Adrenal gland (tissue), 19 donors: ENCODE results near the gene C10orf95. TPM values are rescaled to one million over a fixed set of nuclear protein-coding genes. Genes with fewer than 3 reads are reported as not detected.
"Not testable (repeated sequence)": the region's sequence is repeated elsewhere in the genome, so short reads cannot be mapped to it uniquely, and the experiment has no call there.

Experiments used
- DNase-seq, 7 donors: peaks; one replicate each; pipeline ENCODE4 v3.0.0-alpha.2; 2019 to 2020
- H3K27ac ChIP-seq, 5 donors: fragments of 200-600 bp; sonication (generic) in 4 of 5; 1 replicate in 3 of 5; 2 replicates in 2 of 5; pipeline versions ENCODE4 v1.5.1 to v1.8.0; 2016 to 2020; ENCODE audit warnings: mild to moderate bottlenecking in 1 of 5
- H3K27me3 ChIP-seq: fragments of 200-600 bp; 2 replicates; pipeline ENCODE4 v1.8.0; 2021
- H3K36me3 ChIP-seq, 2 donors: fragments of 200-600 bp; replicated peaks in 1 of 2; 1 replicate in 1 of 2; 2 replicates in 1 of 2; pipeline versions ENCODE4 v1.5.1 to v1.8.0; 2018 to 2022
- H3K4me1 ChIP-seq, 2 donors: fragments of 200-600 bp; replicated peaks in 1 of 2; 1 replicate in 1 of 2; 2 replicates in 1 of 2; pipeline versions ENCODE4 v1.5.1 to v1.8.0; 2018 to 2021
- H3K4me3 ChIP-seq, 4 donors: fragments of 200-600 bp; sonication (generic) in 3 of 4; one replicate each; pipeline ENCODE4 v1.5.1; 2016 to 2018
- H3K9me3 ChIP-seq, 3 donors: fragments of 200-600 bp; sonication (generic) in 1 of 3; replicated peaks in 1 of 3; 1 replicate in 2 of 3; 2 replicates in 1 of 3; pipeline versions ENCODE4 v1.5.1 to v1.8.0; 2016 to 2021
- CTCF ChIP-seq, 6 experiments: fragments of 450-650 bp in 4 of 6; fragments of 200-600 bp in 2 of 6; sonication (generic) in 1 of 6; IDR thresholded peaks; 1 replicate in 5 of 6; 2 replicates in 1 of 6; pipeline versions ENCODE4 v1.5.1 to v1.8.0; 2016 to 2021; ENCODE audit warnings: antibody characterized with exemption in 6 of 6, mild to moderate bottlenecking in 2 of 6, moderate library complexity in 1 of 6
- POLR2A ChIP-seq, 2 donors: fragments of 450-650 bp; IDR thresholded peaks; one replicate each; pipeline ENCODE4 v1.6.1; 2017; ENCODE audit warnings: antibody characterized with exemption in 2 of 2, mild to moderate bottlenecking in 2 of 2, moderate library complexity in 1 of 2
- WGBS, 4 donors: extraction: QIAGEN DNeasy Blood & Tissue Kit in 2 of 4; methylation state at CpG; one replicate each; pipeline versions ENCODE4 v1.1.5 to v1.1.7; 2013 to 2017; 5-methylcytosine and 5-hydroxymethylcytosine counted together
- intact Hi-C, 2 donors: fragments of 100-400 bp; cut with DNase I; formaldehyde crosslinking; loops; one replicate each; pipeline versions ENCODE4 v1.14.1 to v1.15.0; 2022 to 2023
- long read RNA-seq, 10 donors: library from polyadenylated mRNA in 3 of 10; unstranded in 2 of 10; stranded (forward) in 1 of 10; transcript quantifications; one replicate each; pipeline ENCODE4 v2.0.0 and lab custom pipeline, GENCODE V29; 2021 to 2026
- polyA plus RNA-seq, 3 donors: library from polyadenylated mRNA; stranded (reverse); fragments of 200-250 nt in 2 of 3; fragments of 350-450 nt in 1 of 3; fragmentation: Illumina TruSeq in 1 of 3; extraction: RNeasy Lipid Tissue Mini Kit (QIAGEN cat#74804) in 1 of 3; gene quantifications; one replicate each; pipeline ENCODE4 v1.2.3, GENCODE V29; 2013 to 2014
- total RNA-seq, 9 donors: library from RNA; depleted of rRNA in 4 of 9; stranded (reverse); fragments of >200 nt in 4 of 9; fragments of 120-200 nt in 1 of 9; fragmentation: NEBNext Ultra II Directional in 1 of 9; extraction: Animal tissue kit (Norgen Biotek cat#: 25700) in 1 of 9; gene quantifications; one replicate each; pipeline versions ENCODE4 v1.1.0 to v1.2.4, GENCODE V29; 2013 to 2023
- donor health status: healthy with polysubstance abuse.
- donor health status: Bipolar disorder and iron deficiency.
- donor health status: DM: yes; HTN: yes; CAD: no.
- donor health status: DM: no; HTN: no; CAD: no.
- donor health status: DM: no; HTN: no; CAD: no.
- donor health status: DM: yes; HTN: yes; CAD: no.

C10orf95 gene
- under 1 TPM in 3 of 9 donors, not detected in 6; 0.14 to 0.28 (median 0.18) TPM for total RNA-seq
- polyA plus RNA-seq = under 1 TPM in 2 of 3 donors, not detected in 1; 0.24 TPM
- long read RNA-seq, donor 1 = 0 reads
- long read RNA-seq, donor 2 = 0 reads
- long read RNA-seq, donor 3 = 0 reads
- long read RNA-seq, donor 4 = 0 reads
- long read RNA-seq, donor 5, partial matches to known transcripts = 0 of 3 reads
- long read RNA-seq, donor 5, other reads (novel, unspliced or antisense) = 3 of 3 reads
- long read RNA-seq, donor 6 = 0 reads
- long read RNA-seq, donor 7 = 0 reads
- long read RNA-seq, donor 8 = 0 reads
- long read RNA-seq, donor 9 = 0 reads
- long read RNA-seq, donor 10 = 0 reads

- H3K27me3 ChIP-seq = no peaks in the 10 kb centered on the region
- H3K36me3 ChIP-seq = no peaks in the 10 kb centered on the region
- peaks cover 4 to 29% of the 10 kb centered on the region in 2 donors for H3K4me1 ChIP-seq
- no peaks in the 10 kb centered on the region for H3K9me3 ChIP-seq
- intact Hi-C loops = no loop called here
- H3K4me3 ChIP-seq = peak within 1 kb of the TSS; percentile 46 to 96 (median 76)
- WGBS, 4 donors = 21 to 55% (median 26%) methylated on average over 12 to 28 of the region's 28 CpGs
- peak within 1 kb of the TSS; percentile 30 to 96 (median 83) for H3K27ac ChIP-seq
- TF ChIP-seq POLR2A (IDR thresholded peaks at IDR 0.05) (no peak), CTCF (IDR thresholded peaks at IDR 0.05) (no peak)
- peak in 2 of 7 donors; percentile 26 to 66 for DNase-seq
Observed at GRCh38 chr10:102451105-102451969, at the start of gene C10orf95. Gene C10orf95, minus strand, starts transcription at chr10:102451543. Its CDS starts 450 bp downstream, at chr10:102451093.

GRCh38 chr10:102500686-102501085 is 49.3 kb upstream of the C10orf95 start:
- not testable (repeated sequence) for H3K9me3 ChIP-seq, H3K27me3 ChIP-seq, H3K36me3 ChIP-seq, H3K4me3 ChIP-seq, H3K27ac ChIP-seq, DNase-seq
- H3K4me1 ChIP-seq = peaks cover 8 to 33% of the 10 kb centered on the region in 2 donors
- intact Hi-C loops = loop anchor here (5.0 kb wide), 2 partner anchors 82 to 92 kb away; no protein-coding TSS in a partner anchor
- 94 to 95% (median 95%) methylated on average over 9 to 13 of the region's 13 CpGs for WGBS, 4 donors

GRCh38 chr10:102499356-102499755 is 48.0 kb upstream of the C10orf95 start:
- WGBS, 4 donors = 79 to 89% (median 85%) methylated on average over 3 of the region's 3 CpGs
- no peaks in the 10 kb centered on the region for H3K9me3 ChIP-seq
- H3K4me1 ChIP-seq = peaks cover 8 to 25% of the 10 kb centered on the region in 2 donors
- no peak overlapping the region for H3K27ac ChIP-seq
- H3K36me3 ChIP-seq = no peaks in the 10 kb centered on the region
- no peak overlapping the region for H3K4me3 ChIP-seq
- intact Hi-C loops = no loop called here
- no peak for TF ChIP-seq POLR2A (IDR thresholded peaks at IDR 0.05)
- no peak for TF ChIP-seq CTCF (IDR thresholded peaks at IDR 0.05)
- H3K27me3 ChIP-seq = no peaks in the 10 kb centered on the region
- no peak for DNase-seq

- Histone ChIP-seq H3K27ac (no peak overlapping the region), H3K9me3 (no peaks in the 10 kb centered on the region), H3K36me3 (no peaks in the 10 kb centered on the region), H3K4me1 (peaks cover 8 to 33% of the 10 kb centered on the region in 2 donors), H3K27me3 (no peaks in the 10 kb centered on the region), H3K4me3 (no peak overlapping the region)
- peak in 1 of 7 donors; percentile 4 for DNase-seq
- intact Hi-C loops = no loop called here
- 82 to 100% (median 85%) methylated on average over 1 of the region's 1 CpG for WGBS, 4 donors
- TF ChIP-seq POLR2A (IDR thresholded peaks at IDR 0.05) (no peak), CTCF (IDR thresholded peaks at IDR 0.05) (no peak)
Observed at GRCh38 chr10:102497545-102497944, 46.2 kb upstream of the C10orf95 start.
